ENCODE measurements around the gene KCNE2. TPM values are rescaled to one million over a fixed set of nuclear protein-coding genes. Genes with fewer than 3 reads are reported as not detected.

KCNE2 gene
- polyA plus RNA-seq, 1 donor (not counting 4 experiments of a cell fraction or from before 2014, with no cell fraction given), result not detected

DNA sequence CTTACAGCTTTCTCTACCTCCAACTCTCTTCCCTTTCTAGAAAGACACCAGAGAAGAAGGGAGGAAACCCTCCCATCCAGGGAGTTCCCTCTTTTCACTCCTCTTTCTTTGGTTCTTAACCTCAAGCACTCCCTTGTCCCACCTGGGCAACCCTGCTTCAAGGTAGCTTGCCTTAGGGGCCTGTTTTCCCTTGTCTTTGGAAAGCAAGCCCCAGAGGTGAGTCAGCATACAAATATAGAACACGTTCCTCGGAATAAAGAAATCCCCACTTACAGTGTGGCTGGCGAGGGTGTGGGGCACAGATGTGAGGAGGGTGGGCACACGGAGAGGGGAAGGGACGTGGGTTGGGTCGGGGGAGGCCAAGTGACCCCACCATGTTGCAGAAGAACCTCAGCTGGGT lies 26.1 kb upstream of the KCNE2 start:
- peaks cover 3% of the 10 kb centered on the region for H3K4me1 ChIP-seq (ENCODE audit: control insufficient read depth, extremely low read depth, insufficient read depth, low read length)
- H3K79me2 ChIP-seq (ENCODE audit: control insufficient read depth, insufficient read depth, low read length), result no peaks in the 10 kb centered on the region
- dilution Hi-C loops (cut with MboI; ENCODE audit: extremely low pct_ligation_motif_present, low sequenced_read_pairs), result no loop called here
- no peak for TF ChIP-seq EZH2 (IDR thresholded peaks at IDR 0.05; ENCODE audit: low read length)
- TF ChIP-seq CTCF (optimal IDR thresholded peaks at IDR 0.05 in 1 of 3, IDR thresholded peaks at IDR 0.05 in 1 of 3, conservative IDR thresholded peaks at IDR 0.05 in 1 of 3; ENCODE audit: extremely low read depth in 1 of 3, insufficient read depth in 2 of 3, low read length in 3 of 3), result no peak
- H3K36me3 ChIP-seq (ENCODE audit: control insufficient read depth in 2 of 2, extremely low read depth in 1 of 2, insufficient read depth in 2 of 2, low read length in 2 of 2), result no peaks in the 10 kb centered on the region
- H2AFZ ChIP-seq (ENCODE audit: control insufficient read depth, low read length), result no peak overlapping the region
- no peaks in the 10 kb centered on the region for H4K20me1 ChIP-seq (ENCODE audit: control insufficient read depth, extremely low read depth, insufficient read depth, low read length)
- no peaks in the 10 kb centered on the region for H3K9me1 ChIP-seq (ENCODE audit: control insufficient read depth, extremely low read depth, insufficient read depth, low read length)
- H3K9me3 ChIP-seq (ENCODE audit: control insufficient read depth, low read depth, low read length), result no peaks in the 10 kb centered on the region
- H3K4me3 ChIP-seq (ENCODE audit: control insufficient read depth in 2 of 3, extremely low read depth in 1 of 3, insufficient read depth in 2 of 3, low read depth in 1 of 3, low read length in 3 of 3), result no peak overlapping the region
- H3K9ac ChIP-seq (ENCODE audit: control insufficient read depth, extremely low read depth, insufficient read depth, low read length), result no peak overlapping the region
- H3K27ac ChIP-seq (ENCODE audit: control insufficient read depth, insufficient read depth, low read length), result no peak overlapping the region
- H3K27me3 ChIP-seq (ENCODE audit: control insufficient read depth, extremely low read depth, insufficient read depth, low read length), result peaks cover 12% of the 10 kb centered on the region
- DNase-seq (ENCODE audit: low read depth, low spot score), result no peak
- FAIRE-seq, result peak; percentile 17
- H3K4me2 ChIP-seq (ENCODE audit: control insufficient read depth, extremely low read depth, insufficient read depth, low read depth, low read length), result peak overlapping the region; percentile 2

GRCh38 chr21:34338226-34338625 lies 25.6 kb upstream of the KCNE2 start:
- H3K9me3 ChIP-seq (ENCODE audit: control insufficient read depth, low read depth, low read length), result no peaks in the 10 kb centered on the region
- no peak for TF ChIP-seq EZH2 (IDR thresholded peaks at IDR 0.05; ENCODE audit: low read length)
- no peak for TF ChIP-seq CTCF (optimal IDR thresholded peaks at IDR 0.05 in 1 of 3, IDR thresholded peaks at IDR 0.05 in 1 of 3, conservative IDR thresholded peaks at IDR 0.05 in 1 of 3; ENCODE audit: extremely low read depth in 1 of 3, insufficient read depth in 2 of 3, low read length in 3 of 3)
- H3K9ac ChIP-seq (ENCODE audit: control insufficient read depth, extremely low read depth, insufficient read depth, low read length), result no peak overlapping the region
- H4K20me1 ChIP-seq (ENCODE audit: control insufficient read depth, extremely low read depth, insufficient read depth, low read length), result no peaks in the 10 kb centered on the region
- no peak for DNase-seq (ENCODE audit: low read depth, low spot score)
- no peaks in the 10 kb centered on the region for H3K79me2 ChIP-seq (ENCODE audit: control insufficient read depth, insufficient read depth, low read length)
- peaks cover 17% of the 10 kb centered on the region for H3K27me3 ChIP-seq (ENCODE audit: control insufficient read depth, extremely low read depth, insufficient read depth, low read length)
- peaks cover 3% of the 10 kb centered on the region for H3K4me1 ChIP-seq (ENCODE audit: control insufficient read depth, extremely low read depth, insufficient read depth, low read length)
- no peak overlapping the region for H3K4me2 ChIP-seq (ENCODE audit: control insufficient read depth, extremely low read depth, insufficient read depth, low read depth, low read length)
- H3K27ac ChIP-seq (ENCODE audit: control insufficient read depth, insufficient read depth, low read length), result no peak overlapping the region
- dilution Hi-C loops (cut with MboI; ENCODE audit: extremely low pct_ligation_motif_present, low sequenced_read_pairs), result no loop called here
- H3K4me3 ChIP-seq (ENCODE audit: control insufficient read depth in 2 of 3, extremely low read depth in 1 of 3, insufficient read depth in 2 of 3, low read depth in 1 of 3, low read length in 3 of 3), result no peak overlapping the region
- no peaks in the 10 kb centered on the region for H3K36me3 ChIP-seq (ENCODE audit: control insufficient read depth in 2 of 2, extremely low read depth in 1 of 2, insufficient read depth in 2 of 2, low read length in 2 of 2)
- H2AFZ ChIP-seq (ENCODE audit: control insufficient read depth, low read length), result no peak overlapping the region
- H3K9me1 ChIP-seq (ENCODE audit: control insufficient read depth, extremely low read depth, insufficient read depth, low read length), result no peaks in the 10 kb centered on the region
- no peak for FAIRE-seq

Measured in keratinocyte (primary cell).